ENCODE measurements around the gene SEMA7A. TPM values are rescaled to one million over a fixed set of nuclear protein-coding genes. Genes with fewer than 3 reads are reported as not detected.

The SEMA7A gene
- polyA plus RNA-seq, 1 of the 3 experiments (the other 2 are of a cell fraction): 1.3 TPM

GRCh38 chr15:74368121-74368520 is 65.6 kb downstream of the SEMA7A start:
- ChIA-PET CTCF (interaction anchor here (1.0 to 23.8 kb wide), 5 partner anchors 14 to 401 kb away, joined by 3 to 779 read pairs (median 11); partner anchors contain the start of genes SEMA7A and UBL7), POLR2A (no interaction called here)
- Histone ChIP-seq H3K9ac (no peak overlapping the region), H3K9me3 (no peaks in the 10 kb centered on the region), H3K27me3 (ENCODE audit: insufficient read depth) (peaks cover 27% of the 10 kb centered on the region), H4K20me1 (ENCODE audit: insufficient read depth) (no peaks in the 10 kb centered on the region), H3F3A (replicated peaks; ENCODE audit: insufficient read depth) (no peaks in the 10 kb centered on the region), H3K79me2 (ENCODE audit: insufficient read depth) (no peaks in the 10 kb centered on the region), H3K36me3 (replicated peaks in 1 of 2; ENCODE audit: control insufficient read depth in 1 of 2, insufficient read depth in 2 of 2, low read length in 1 of 2) (no peaks in the 10 kb centered on the region), H3K9me2 (no peaks in the 10 kb centered on the region), H3K27ac (ENCODE audit: low read depth in 2 of 2, low read length in 1 of 2) (no peak overlapping the region), H3K4me3 (ENCODE audit: low read depth in 2 of 2, low read length in 1 of 2) (no peak overlapping the region), H2AFZ (ENCODE audit: low read depth) (no peak overlapping the region), H3K4me2 (no peak overlapping the region), H3K4me1 (ENCODE audit: control insufficient read depth in 1 of 2, insufficient read depth in 2 of 2, low read depth in 1 of 2, low read length in 1 of 2) (no peaks in the 10 kb centered on the region; a peak in 1 of 4 replicates)
- no peak for DNase-seq
- WGBS (ENCODE audit: low lambda C conversion rate): 74% methylated on average over 3 of the region's 3 CpGs
- TF ChIP-seq CHD2 (IDR thresholded peaks at IDR 0.05; ENCODE audit: low read length, partially characterized antibody): no peak
- no peak for TF ChIP-seq RFX5 (IDR thresholded peaks at IDR 0.05; ENCODE audit: low read length)
- TF ChIP-seq EZH2phosphoT487 (IDR thresholded peaks at IDR 0.05; ENCODE audit: borderline replicate concordance, low read depth): no peak
- TF ChIP-seq RXRA (IDR thresholded peaks at IDR 0.05; ENCODE audit: borderline replicate concordance, low read depth): no peak
- no peak for TF ChIP-seq SIN3A (IDR thresholded peaks at IDR 0.05; ENCODE audit: borderline replicate concordance, low read depth, low read length)
- no peak for TF ChIP-seq NFIC (IDR thresholded peaks at IDR 0.05; ENCODE audit: borderline replicate concordance)
- no peak for TF ChIP-seq RAD21 (IDR thresholded peaks at IDR 0.05; ENCODE audit: low read length)

- H3K4me2 ChIP-seq: no peak within 1 kb of the TSS
- no peak within 1 kb of the TSS for H2AFZ ChIP-seq (ENCODE audit: low read depth)
- H3F3A ChIP-seq (replicated peaks; ENCODE audit: insufficient read depth): no peaks in the 10 kb centered on the region
- H3K27ac ChIP-seq (ENCODE audit: low read depth in 2 of 2, low read length in 1 of 2): no peak within 1 kb of the TSS
- no peak within 1 kb of the TSS for H3K9ac ChIP-seq
- DNase-seq: no peak
- H3K4me1 ChIP-seq (ENCODE audit: control insufficient read depth in 1 of 2, insufficient read depth in 2 of 2, low read depth in 1 of 2, low read length in 1 of 2): no peaks in the 10 kb centered on the region
- no peak within 1 kb of the TSS for H3K4me3 ChIP-seq (ENCODE audit: low read depth in 2 of 2, low read length in 1 of 2)
- CTCF ChIA-PET: interaction anchor here (1.3 to 23.8 kb wide), 5 partner anchors 15 to 402 kb away, joined by 4 to 779 read pairs (median 11); partner anchors contain the start of genes SEMA7A and UBL7
- no peaks in the 10 kb centered on the region for H3K36me3 ChIP-seq (replicated peaks in 1 of 2; ENCODE audit: control insufficient read depth in 1 of 2, insufficient read depth in 2 of 2, low read length in 1 of 2)
- no peaks in the 10 kb centered on the region for H3K9me2 ChIP-seq
- WGBS (ENCODE audit: low lambda C conversion rate): 74% methylated on average over 7 of the region's 12 CpGs
- H4K20me1 ChIP-seq (ENCODE audit: insufficient read depth): no peaks in the 10 kb centered on the region
- POLR2A ChIA-PET: no interaction called here
- H3K9me3 ChIP-seq: no peaks in the 10 kb centered on the region
- no peaks in the 10 kb centered on the region for H3K79me2 ChIP-seq (ENCODE audit: insufficient read depth)
- H3K27me3 ChIP-seq (ENCODE audit: insufficient read depth): peaks cover 23% of the 10 kb centered on the region; the same call in 1 of the 2 replicates
- no peak for TF ChIP-seq CHD2 (IDR thresholded peaks at IDR 0.05; ENCODE audit: low read length, partially characterized antibody)
- TF ChIP-seq MXI1 (IDR thresholded peaks at IDR 0.05; ENCODE audit: low read depth, low read length): no peak
- no peak for TF ChIP-seq ZBTB33 (IDR thresholded peaks at IDR 0.05; ENCODE audit: borderline replicate concordance, low read depth)
- no peak for TF ChIP-seq USF1 (IDR thresholded peaks at IDR 0.05; ENCODE audit: borderline replicate concordance, low read depth)
- no peak for TF ChIP-seq TEAD4 (IDR thresholded peaks at IDR 0.05; ENCODE audit: borderline replicate concordance, insufficient read depth)
- no peak for TF ChIP-seq PBX3 (IDR thresholded peaks at IDR 0.05)
- TF ChIP-seq FOXM1 (IDR thresholded peaks at IDR 0.05; ENCODE audit: low read depth): no peak
- no peak for TF ChIP-seq JUND (IDR thresholded peaks at IDR 0.05)
- TF ChIP-seq REST (IDR thresholded peaks at IDR 0.05; ENCODE audit: low read depth, low read length): no peak
- no peak for TF ChIP-seq RCOR1 (IDR thresholded peaks at IDR 0.05; ENCODE audit: low read length)
- TF ChIP-seq POLR2AphosphoS5 (IDR thresholded peaks at IDR 0.05; ENCODE audit: low read depth, low read length): no peak
- TF ChIP-seq ELF1 (IDR thresholded peaks at IDR 0.05): no peak
- TF ChIP-seq RFX5 (IDR thresholded peaks at IDR 0.05; ENCODE audit: low read length): no peak
- no peak for TF ChIP-seq EP300 (IDR thresholded peaks at IDR 0.05; ENCODE audit: borderline replicate concordance in 1 of 2, low read depth in 1 of 2, low read length in 1 of 2)
- TF ChIP-seq FOXJ3 (CRISPR knock-in tag; IDR thresholded peaks at IDR 0.05): no peak
- no peak for TF ChIP-seq MAX (IDR thresholded peaks at IDR 0.05; ENCODE audit: low read depth)
These were observed 66.4 kb downstream of the SEMA7A start, which contains the start of gene CYP11A1 for GRCh38 chr15:74367296-74367854. Gene CYP11A1, minus strand, starts transcription at chr15:74367646. Its CDS starts 61 bp downstream, at chr15:74367585.
